HG03469 (cell line): ENCODE results near the gene TIAM2.
"Not testable (repeated sequence)": the region's sequence is repeated elsewhere in the genome, so short reads cannot be mapped to it uniquely, and the experiment has no call there.

Experiments used
- ATAC-seq: cut with Tn5 transposase; IDR thresholded peaks from one replicate; pipeline ENCODE4 v1.9.1; 2021; ENCODE audit warnings: mild to moderate bottlenecking, moderate library complexity, moderate number of reproducible peaks; ENCODE audit not compliant: unreplicated experiment

Gene TIAM2

DNA sequence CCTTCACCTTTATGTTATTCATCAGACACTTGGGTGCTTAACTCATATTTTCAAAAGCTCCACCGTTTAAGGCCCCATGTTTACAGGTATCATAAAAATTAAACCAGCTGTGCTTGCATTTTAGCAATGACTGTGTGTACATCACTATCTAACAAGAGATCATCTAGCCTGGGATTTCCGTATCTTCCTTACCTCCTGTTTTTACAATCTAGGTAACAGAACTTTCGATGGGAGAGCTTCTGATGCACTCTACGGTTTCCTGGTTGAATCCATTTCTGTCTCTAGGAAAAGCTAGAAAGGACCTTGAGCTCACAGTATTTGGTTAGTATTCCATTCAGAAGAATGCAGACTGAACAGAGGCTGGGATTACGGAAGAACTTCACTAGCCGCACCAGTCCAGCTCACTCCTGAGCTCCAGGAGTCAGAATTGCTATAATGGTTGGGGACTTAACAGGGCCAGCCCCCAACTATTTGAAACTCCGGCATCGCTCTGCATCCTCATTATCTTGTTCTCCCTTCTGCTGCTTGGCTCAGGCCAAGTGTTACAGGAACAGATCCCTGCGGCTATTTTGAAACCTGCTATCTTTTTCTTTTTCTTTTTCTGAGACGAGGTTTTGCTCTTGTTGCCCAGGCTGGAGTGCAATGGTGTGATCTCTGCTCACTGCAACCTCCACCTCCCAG, 255.7 kb downstream of the TIAM2 start:
- no peak for ATAC-seq

DNA sequence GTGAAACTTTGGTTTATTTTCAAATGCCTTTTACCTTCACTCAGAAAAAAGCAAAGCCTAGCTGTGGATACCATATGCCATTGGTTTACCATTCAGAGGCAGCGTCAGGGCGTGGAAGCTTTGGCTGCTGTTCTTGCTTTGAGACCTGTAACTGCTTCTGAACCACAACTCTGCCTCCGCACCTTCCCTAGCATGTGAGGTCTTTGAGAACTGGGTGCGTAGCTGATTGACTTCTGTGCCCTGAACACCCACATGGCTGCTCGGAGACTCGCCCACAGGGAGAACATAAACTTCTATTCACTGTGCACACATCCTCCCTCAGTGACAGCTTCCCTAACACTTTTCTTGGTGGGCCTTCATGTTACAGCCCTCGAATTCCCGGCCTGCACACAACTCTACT, 257.5 kb downstream of the TIAM2 start:
- no peak for ATAC-seq

DNA sequence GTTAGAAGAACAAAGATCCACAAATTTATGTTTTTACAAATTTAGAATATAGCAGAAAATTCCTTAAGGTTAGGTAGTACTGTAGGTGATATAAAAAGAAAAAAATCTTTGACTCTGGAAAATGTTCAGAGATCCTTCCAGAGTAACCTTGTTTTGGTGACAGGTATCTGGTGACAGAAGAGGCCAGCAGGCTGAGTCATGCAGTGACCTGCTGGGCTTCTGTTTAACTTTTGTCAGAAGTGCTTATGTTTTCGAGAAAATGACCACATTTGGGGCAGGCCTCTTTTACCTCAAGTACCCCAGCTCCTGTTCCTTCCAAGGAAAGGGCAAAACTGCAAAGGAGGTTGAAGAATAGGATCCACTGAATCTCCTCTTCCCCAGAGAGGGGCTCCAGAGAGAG, 258.2 kb downstream of the TIAM2 start:
- no peak for ATAC-seq

DNA sequence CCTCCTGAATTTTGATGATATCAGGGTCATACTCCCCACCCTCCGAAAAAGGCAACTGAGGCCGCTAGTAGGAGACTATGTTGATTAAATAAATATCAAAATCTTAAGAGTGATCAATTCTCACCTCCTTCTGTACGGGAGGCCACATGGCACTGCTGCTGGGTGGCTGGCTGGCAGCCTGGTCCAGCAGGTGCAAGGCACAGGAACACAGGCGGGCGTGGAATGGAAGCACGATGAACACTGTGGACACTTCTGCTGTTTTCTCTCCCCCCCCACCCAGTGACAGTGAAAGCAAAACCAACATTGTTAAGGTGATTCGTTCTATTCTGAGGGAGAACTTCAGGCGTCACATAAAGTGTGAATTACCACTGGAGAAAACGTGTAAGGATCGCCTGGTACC, 259.0 kb downstream of the TIAM2 start:
- no peak for ATAC-seq

DNA sequence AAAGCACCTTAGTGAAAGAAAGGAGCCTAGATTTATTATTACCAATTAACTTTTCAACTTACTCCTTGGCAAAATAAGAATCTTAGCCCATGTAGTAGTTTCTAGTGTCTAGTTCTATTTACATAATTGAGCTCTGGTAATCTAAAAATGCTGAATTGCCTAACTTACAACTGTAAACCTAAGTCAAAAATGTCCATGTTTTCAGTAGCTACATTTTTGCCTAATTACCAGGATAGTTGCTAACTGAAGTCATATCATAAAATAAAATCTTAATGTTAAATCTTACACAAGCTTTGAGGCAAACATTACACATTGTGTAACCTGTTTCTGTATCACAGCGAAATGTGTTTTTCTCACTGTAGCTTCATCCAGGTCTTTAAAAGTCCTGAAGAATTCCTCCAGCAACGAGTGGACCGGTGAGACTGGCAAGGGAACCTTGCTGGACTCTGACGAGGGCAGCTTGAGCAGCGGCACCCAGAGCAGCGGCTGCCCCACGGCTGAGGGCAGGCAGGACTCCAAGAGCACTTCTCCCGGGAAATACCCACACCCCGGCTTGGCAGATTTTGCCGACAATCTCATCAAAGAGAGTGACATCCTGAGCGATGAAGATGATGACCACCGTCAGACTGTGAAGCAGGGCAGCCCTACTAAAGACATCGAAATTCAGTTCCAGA, 261.1 kb downstream of the TIAM2 start:
- ATAC-seq = no peak

DNA sequence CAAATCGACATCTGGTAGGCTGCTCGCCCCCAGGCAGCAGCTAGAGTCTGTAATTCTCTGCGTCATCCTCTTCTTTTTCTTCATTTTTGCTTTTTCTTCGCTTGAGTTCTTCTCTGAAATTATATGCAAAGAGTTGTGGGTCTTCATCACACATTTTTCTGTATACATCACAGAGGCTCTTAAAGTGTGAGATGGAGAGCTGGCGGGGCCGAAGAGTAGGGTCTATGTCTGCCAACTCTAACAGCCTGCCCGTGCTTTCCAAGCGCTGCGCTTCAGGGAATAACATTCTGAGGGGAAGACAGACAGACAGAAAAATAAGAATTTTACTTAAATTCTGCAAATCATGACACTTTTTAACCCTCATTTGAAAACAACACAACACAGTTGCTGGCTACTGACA, 262.7 kb downstream of the TIAM2 start:
- no peak for ATAC-seq

DNA sequence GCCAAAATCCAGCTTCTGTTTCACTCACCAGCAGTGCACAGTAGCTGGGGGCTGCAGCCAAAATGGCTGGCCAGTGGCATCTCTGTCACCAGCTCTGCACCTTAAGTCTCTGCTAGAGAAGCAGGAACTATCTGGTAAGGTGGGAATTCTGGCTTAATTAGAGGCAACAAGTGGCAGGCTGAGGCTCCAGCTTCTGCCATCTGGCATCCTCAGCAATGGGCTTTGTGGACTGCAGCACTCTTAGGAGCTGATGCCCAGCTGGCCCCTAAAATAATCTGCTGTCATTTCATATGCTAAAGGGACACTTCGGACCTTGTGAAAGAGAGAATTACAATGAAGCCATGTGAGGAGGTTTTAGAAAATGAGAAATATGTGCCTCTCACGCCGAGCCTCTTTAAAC, 264.1 kb downstream of the TIAM2 start:
- no peak for ATAC-seq

DNA sequence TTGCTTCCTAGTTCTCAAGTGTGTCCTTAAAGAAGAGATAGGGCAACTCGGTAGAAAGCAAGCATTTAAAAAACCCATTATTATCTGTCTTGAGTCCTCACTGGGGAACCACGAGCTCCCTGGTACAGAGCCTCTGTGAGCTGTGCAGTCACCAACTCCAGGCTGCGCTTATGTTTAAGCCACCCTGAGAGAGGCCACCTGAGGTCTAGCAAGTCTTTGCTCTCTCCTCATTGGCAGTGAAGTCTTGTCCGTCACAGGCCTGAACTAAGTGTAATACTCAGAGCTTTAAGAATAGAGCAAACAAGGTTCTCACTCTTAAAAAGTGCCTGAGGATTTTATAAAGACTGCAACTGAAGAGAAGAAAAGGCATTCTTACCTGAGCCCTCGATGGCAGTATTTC, 264.8 kb downstream of the TIAM2 start:
- ATAC-seq = no peak

DNA sequence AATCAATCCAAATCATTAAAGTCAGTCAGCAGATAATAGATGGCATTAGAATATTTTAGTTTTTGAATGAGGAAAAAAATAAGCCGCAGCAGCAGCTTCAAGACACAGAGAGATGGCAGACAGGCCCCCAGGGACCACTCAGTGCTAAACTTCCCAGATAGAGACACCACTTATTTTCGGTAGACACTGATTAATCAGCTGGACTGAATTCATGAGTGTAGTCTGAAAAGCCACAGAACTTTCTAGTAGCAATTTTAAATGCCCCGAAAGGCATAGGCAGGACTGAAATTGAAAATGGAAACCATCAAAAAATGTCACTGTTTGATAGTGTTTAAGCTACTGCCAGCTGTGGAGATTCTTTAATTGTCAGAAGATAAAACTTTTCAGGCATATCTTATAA, 265.6 kb downstream of the TIAM2 start:
- peak; percentile 43 for ATAC-seq

DNA sequence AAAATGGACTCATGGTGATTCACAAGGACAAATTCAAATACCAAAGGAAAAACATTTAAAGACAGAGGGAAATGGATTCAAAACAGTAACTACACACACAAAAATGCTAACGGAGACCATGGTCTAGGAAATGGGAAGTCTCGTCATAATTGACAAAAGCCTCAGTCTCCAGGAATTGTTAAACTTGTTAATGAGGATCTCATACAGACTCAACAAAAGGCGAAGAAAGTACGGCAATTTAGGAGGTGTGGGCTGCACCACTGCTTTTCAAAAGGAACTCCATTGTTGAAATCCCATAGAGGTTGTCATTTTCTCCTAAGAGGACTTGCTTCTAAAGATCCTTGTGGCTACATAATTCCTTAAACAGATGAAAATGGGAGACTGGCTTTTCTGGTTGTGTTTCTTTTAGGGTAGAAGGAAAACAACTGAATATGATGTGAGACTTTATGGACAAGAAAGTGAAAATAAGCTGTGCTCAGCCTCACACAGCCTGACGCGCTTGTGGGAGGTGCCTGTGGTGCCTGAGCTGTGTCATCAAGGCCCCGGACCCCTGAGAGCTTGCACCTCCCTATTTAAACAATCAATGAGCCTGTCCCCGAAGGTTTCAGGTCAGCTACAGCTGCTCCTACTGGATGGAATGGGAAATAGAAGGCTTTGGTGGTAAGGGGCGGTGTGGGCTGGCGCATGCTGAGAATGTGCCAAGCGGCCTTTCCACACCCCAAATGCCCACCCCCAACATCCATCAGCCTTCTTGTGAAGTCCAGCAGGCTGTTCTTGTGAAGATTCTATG, 266.2 kb downstream of the TIAM2 start:
- ATAC-seq = no peak

DNA sequence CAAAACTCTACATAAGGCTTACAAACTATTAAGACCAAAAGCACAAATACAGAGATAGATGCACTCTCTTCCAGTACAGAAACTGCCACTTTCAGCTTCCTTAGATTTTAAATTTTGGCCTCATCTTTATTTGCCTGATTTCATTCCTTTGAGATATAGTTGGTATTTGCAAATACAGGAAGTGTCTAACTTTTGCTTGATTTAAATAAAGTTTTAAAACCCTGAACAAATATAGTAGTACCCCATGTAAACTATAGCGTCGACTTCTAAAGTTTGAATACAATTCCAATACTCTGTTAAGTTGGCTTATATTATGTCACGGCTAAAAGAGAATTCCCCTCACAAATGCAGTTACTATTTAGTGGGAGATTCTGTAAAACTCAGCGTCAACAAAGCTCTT, 267.5 kb downstream of the TIAM2 start:
- no peak for ATAC-seq

DNA sequence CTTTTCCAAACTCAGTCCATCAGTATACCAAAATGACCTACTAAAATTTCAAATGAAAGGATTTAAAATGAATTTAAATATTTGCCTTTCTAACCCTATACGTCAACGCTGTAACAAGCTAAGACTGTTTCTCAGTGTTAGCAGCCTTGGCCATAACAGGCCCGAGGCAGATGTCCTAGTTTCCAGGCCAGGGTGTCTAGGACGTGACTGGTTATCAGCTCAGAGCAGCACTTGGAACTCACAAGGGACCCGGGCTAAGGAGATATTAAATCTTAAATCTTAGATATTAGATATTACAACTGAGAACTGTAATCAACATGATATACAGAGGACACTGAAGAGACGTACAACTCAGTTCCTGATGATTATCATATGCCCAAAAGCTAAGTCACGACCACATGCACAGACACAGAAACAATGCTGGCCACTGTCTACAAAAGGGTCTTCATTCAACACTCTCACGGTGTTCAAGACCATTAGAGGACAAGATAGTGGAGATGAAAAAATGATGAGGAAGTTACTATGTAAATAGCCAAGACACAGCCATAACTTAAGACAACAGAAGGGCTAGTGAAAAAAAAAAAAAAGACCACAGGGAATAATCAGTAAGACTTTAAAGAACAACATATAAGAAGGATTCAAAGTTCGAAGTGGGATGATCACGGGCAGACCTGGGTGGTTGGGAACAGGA, 268.4 kb downstream of the TIAM2 start, which contains the start of gene CLDN20:
CLDN20 (plus strand) TSS at position 641 of the 691 bp plus-strand sequence. CDS start 11,707 bp downstream, outside the sequence.
- no peak for ATAC-seq

DNA sequence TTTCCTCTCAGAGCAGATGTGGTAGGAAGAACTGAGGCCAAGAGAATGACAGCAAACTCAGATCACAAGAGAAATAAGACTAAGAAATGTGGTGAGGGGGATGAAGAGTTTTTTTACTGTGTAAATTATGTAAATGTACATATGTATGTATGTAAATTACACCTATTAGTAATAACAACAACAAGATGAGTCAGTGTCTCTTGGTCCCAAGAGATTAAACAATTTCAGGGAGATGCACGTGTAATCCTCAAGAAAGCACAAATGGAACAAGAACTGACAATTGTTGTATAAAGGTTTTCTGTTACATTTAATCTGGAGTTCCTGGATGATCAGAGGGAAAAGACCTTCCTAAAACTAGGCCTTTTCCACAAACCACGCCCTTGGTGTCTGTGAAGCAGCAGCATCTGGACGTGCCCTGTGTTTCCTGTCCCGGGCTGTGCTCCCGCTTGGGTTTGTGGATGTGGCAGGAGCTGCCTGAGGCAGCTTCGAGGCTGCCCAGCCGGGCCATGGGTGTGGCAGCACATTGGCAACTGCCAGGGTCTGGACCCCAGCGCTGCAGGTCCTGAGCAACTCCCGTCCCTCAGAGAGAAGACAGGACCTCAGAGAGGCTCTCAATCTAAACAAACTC, 269.7 kb downstream of the TIAM2 start:
- no peak for ATAC-seq

DNA sequence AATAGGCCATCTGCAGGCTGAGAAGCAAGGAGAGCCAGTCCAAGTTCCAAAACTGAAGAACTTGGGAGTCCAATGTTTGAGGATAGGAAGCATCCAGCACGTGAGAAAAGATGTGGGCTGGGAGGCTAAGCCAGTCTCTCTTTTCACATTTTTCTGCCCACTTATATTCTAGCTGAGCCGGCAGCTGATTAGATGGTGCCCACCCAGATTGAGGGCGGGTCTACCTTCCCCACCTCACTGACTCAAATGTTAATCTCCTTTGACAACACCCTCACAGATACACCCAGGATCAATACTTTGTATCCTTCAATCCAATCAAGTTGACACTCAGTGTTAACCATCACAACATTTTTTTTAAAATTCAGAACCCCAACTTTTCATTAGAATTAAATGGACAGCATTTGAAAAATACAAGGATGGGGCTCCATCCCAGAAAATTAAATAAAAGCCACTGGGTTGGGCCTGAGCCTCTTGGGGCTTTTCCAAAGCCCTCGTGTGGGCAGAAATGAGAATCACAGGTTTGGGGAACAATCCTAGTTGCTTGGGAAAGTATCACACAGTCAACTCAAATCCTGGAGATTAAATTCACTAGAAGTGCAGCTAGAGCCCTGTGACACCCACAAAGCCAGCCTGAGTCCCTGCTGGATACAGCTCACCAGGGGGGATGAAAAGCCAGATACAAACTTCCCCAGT, 270.9 kb downstream of the TIAM2 start:
- no peak for ATAC-seq

DNA sequence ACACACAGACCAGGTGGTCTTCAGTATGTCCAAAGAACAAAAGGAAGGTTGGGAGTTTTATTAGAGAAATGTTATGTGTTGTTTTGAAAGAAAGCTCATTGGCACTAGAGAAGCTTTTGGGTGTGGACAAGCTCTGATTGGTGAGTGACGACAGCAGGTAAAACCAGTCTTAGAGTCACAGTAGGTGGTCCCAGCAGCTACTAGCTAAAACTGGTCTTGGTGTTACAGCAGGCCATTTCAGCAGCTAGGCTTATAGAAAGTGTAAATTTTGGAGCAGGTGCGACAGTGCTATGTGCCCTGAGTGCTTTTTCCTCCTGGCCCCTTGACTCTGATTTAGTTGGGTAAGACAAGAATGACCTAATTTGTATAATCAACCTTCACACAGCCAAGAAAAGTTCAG, 272.3 kb downstream of the TIAM2 start:
- ATAC-seq = no peak

DNA sequence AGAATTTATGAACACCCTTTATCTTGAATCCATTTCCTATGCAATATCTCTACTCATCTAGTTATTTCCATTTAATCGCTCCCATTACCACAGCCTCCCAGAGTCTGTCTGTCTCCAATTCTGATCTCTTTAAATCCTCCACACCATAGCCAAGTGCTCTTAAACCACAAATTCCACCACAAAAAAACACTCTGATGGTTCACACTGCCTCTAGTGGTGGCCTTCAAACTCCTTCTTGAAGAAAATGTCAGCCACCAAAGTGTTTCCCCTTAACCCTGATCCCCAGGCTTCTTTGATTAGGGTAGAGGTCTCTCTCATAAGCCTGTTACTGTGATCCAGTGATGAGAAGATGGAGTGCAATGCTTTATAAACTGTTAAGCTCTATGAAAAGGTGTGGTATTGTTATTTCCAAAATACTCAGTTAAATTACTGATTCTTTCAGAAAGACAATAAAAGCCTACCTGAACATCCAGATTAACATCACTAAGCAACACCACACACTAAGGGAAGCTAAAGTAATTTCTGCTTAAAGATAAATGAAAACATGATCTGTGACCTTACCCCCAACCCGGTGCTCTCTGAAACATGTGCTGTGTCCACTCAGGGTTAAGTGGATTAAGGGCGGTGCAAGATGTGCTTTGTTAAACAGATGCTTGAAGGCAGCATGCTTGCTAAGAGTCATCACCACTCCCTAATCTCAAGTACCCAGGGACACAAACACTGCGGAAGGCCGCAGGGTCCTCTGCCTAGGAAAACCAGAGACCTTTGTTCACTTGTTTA, 273.2 kb downstream of the TIAM2 start:
- ATAC-seq = not testable (repeated sequence)

DNA sequence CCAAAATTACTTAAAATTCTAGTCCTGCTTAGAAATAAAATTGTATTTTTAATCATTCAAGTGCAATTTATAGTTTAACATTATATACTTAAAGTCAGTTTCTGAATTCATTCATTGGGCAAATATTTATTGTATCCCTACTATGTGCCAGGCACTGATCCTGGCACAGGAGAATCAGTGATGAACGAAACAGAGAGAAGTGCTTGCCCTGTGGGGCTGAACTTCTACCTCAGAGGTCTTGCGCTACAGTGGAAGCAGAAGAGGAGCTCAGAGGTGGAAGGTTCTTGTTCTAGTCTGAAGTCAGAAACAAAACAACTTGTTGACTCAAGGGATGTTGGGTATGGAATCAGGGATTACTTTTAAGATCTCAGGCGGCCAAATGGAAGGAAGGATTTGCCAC, 274.6 kb downstream of the TIAM2 start:
- ATAC-seq = no peak

DNA sequence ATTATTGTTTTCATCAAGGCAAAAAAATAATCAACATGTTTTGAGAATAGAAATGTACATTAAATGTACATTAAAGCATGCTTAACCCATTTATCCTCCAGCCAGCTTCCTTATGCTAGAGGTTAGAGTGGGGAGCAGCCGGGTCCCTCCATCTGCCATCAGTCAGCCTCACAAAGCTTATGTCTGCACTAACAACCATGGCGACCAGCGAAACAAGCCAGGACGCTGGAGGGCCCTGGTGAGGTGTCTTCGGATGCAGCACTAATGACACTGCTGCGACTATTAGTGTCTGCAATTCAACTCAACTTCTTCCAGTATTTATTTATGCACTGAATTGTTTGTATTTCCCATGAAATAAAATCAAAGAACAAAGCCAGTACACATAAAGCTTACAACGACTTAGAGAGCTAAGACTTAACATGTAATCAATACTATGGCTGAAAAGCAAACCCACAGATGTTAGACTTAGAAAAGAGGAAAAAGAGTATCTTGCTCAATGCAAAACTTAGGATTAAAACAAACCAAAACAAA, 275.5 kb downstream of the TIAM2 start:
- ATAC-seq = no peak

DNA sequence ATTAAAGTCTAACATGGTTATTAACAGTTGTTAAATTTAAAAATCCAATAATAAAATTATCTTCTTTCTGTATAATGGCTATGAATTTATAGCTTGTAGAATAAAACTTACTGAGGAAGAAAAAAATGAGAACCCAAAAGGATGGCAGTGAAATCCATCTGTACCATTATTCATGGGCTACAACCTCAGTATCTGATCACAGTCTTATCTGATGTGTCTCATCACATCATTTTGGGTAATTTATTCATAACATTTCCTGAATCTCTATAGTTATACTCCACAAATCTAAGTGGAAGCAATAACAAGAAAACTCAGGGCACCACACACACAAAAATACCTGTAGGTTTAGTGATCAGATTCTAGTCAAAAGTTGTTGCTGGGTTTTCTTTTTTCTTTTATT, 276.0 kb downstream of the TIAM2 start:
- ATAC-seq = no peak
